Vagina (tissue), 2 donors: ENCODE results near the gene POLK. TPM values are rescaled to one million over a fixed set of nuclear protein-coding genes. Genes with fewer than 3 reads are reported as not detected.
"Not testable (repeated sequence)": the region's sequence is repeated elsewhere in the genome, so short reads cannot be mapped to it uniquely, and the experiment has no call there.

Experiments
- DNase-seq, 2 donors: peaks; one replicate each; pipeline ENCODE4 v3.0.0-alpha.2; 2017; ENCODE audit errors: extremely low spot score in 2 of 2
- H3K27ac ChIP-seq: fragments of 200-600 bp; sonication (generic); one replicate; pipeline ENCODE4 v1.5.1; 2019
- H3K27me3 ChIP-seq: fragments of 200-600 bp; sonication (generic); one replicate; pipeline ENCODE4 v1.5.1; 2019
- H3K36me3 ChIP-seq, 2 donors: fragments of 200-600 bp; sonication (generic); one replicate each; pipeline ENCODE4 v1.5.1; 2017 to 2019
- H3K4me1 ChIP-seq: fragments of 200-600 bp; sonication (generic); one replicate; pipeline ENCODE4 v1.5.1; 2019
- H3K4me3 ChIP-seq, 2 donors: fragments of 200-600 bp; sonication (generic); 1 replicate in 1 of 2; 2 replicates in 1 of 2; pipeline ENCODE4 v1.5.1; 2016 to 2019
- H3K9me3 ChIP-seq: fragments of 200-600 bp; sonication (generic); one replicate; pipeline ENCODE4 v1.5.1; 2019
- POLR2A ChIP-seq, 2 donors: fragments of 450-650 bp; IDR thresholded peaks; one replicate each; pipeline ENCODE4 v1.6.1; 2017; ENCODE audit warnings: antibody characterized with exemption in 2 of 2, mild to moderate bottlenecking in 2 of 2, moderate library complexity in 2 of 2
- POLR2AphosphoS5 ChIP-seq, 2 donors: sonication (generic); formaldehyde crosslinking; IDR thresholded peaks; one replicate each; pipeline ENCODE4 v1.9.0; 2017; ENCODE audit warnings: antibody characterized with exemption in 2 of 2, mild to moderate bottlenecking in 2 of 2, low read depth in 1 of 2; ENCODE audit not compliant: insufficient read depth in 1 of 2
- intact Hi-C: fragments of 100-400 bp; cut with DNase I; formaldehyde crosslinking; loops from one replicate; pipeline ENCODE4 v1.15.1; 2023
- total RNA-seq: library from RNA; depleted of rRNA; stranded (reverse); fragments of >200 nt; gene quantifications from one replicate; pipeline ENCODE4 v1.2.3, GENCODE V29; 2016
- TF ChIP-seq, protein P1 (sequence below), 3 experiments: fragments of 450-650 bp in 2 of 3; fragments of 200-600 bp in 1 of 3; sonication (generic) in 1 of 3; IDR thresholded peaks; one replicate each; pipeline ENCODE4 v1.5.1; 2017 to 2019; ENCODE audit warnings: antibody characterized with exemption in 3 of 3, mild to moderate bottlenecking in 2 of 3, moderate library complexity in 2 of 3

The POLK gene
- total RNA-seq, 1 donor from 2014 or later: 31.4 TPM

DNA sequence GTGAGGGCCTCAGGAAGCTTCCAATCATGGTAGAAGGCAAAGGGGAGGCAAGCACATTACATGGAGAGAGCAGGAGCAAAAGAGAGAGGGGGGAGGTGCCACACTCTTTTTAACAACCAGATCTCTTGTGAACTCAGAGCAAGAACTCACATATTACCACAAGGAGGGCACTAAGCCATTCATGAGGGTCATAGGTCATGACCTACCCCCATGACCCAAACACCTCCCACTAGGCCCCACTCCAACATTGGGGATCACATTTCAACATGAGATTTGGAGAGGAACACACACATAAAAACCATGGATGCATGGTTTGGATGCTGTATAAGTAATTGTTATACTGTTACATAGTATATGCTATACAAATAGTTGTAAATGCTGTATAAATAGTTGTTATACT, 17.5 kb downstream of the POLK start:
- H3K36me3 ChIP-seq: no peaks in the 10 kb centered on the region
- TF ChIP-seq POLR2AphosphoS5 (IDR thresholded peaks at IDR 0.05; ENCODE audit: insufficient read depth in 1 of 2, low read depth in 1 of 2): no peak
- TF ChIP-seq, protein P1, sequence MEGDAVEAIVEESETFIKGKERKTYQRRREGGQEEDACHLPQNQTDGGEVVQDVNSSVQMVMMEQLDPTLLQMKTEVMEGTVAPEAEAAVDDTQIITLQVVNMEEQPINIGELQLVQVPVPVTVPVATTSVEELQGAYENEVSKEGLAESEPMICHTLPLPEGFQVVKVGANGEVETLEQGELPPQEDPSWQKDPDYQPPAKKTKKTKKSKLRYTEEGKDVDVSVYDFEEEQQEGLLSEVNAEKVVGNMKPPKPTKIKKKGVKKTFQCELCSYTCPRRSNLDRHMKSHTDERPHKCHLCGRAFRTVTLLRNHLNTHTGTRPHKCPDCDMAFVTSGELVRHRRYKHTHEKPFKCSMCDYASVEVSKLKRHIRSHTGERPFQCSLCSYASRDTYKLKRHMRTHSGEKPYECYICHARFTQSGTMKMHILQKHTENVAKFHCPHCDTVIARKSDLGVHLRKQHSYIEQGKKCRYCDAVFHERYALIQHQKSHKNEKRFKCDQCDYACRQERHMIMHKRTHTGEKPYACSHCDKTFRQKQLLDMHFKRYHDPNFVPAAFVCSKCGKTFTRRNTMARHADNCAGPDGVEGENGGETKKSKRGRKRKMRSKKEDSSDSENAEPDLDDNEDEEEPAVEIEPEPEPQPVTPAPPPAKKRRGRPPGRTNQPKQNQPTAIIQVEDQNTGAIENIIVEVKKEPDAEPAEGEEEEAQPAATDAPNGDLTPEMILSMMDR (IDR thresholded peaks at IDR 0.05): no peak
- TF ChIP-seq POLR2A (IDR thresholded peaks at IDR 0.05): no peak
- DNase-seq: no peak
- peaks cover under 1% of the 10 kb centered on the region for H3K4me1 ChIP-seq
- no peak overlapping the region for H3K27ac ChIP-seq
- no peak overlapping the region for H3K4me3 ChIP-seq
- intact Hi-C loops: no loop called here
- no peaks in the 10 kb centered on the region for H3K9me3 ChIP-seq
- H3K27me3 ChIP-seq: no peaks in the 10 kb centered on the region

DNA sequence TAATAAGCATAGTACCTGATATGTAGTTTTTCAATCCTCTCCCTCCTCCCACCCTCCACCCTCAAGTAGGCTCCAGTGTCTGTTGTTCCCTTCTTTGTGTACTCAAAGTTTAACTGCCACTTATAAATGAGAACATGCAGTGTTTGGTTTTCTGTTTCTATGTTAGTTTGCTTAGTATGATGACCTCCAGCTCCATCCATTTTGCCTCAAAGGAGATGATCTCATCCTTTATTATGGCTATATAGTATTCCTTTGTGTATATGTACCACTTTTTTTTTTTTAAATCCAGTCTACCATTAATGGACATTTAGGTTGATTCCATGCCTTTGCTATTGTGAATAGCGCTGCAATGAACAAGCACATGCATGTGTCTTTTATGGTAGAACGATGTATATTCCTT, 20.5 kb downstream of the POLK start:
- no peak for DNase-seq
- Histone ChIP-seq H3K9me3 (no peaks in the 10 kb centered on the region), H3K4me1 (peaks cover 12% of the 10 kb centered on the region), H3K36me3 (no peaks in the 10 kb centered on the region), H3K27me3 (no peaks in the 10 kb centered on the region), H3K4me3 (no peak overlapping the region), H3K27ac (no peak overlapping the region)
- intact Hi-C loops: no loop called here
- TF ChIP-seq, protein P1 (IDR thresholded peaks at IDR 0.05): no peak
- no peak for TF ChIP-seq POLR2AphosphoS5 (IDR thresholded peaks at IDR 0.05; ENCODE audit: insufficient read depth in 1 of 2, low read depth in 1 of 2)
- no peak for TF ChIP-seq POLR2A (IDR thresholded peaks at IDR 0.05)

DNA sequence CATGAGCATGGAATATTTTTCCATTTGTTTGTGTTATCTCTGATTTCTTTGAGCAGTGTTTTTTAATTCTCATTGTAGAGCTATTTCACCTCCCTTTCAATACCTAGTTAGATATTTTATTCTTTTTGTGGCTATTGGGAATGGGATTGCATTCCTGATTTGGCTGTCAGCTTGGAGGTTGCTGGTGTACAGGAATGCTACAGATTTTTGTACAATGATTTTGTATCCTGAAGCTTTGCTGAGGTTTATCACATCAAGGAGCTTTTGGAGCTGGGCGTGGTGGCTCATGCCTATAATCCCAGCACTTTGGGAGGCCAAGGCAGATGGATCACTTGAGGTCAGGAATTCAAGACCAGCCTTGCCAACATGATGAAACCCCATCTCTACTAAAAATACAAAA, 22.0 kb downstream of the POLK start:
- intact Hi-C loops, H3K9me3 ChIP-seq, H3K27ac ChIP-seq, DNase-seq, H3K27me3 ChIP-seq, H3K36me3 ChIP-seq, H3K4me3 ChIP-seq: not testable (repeated sequence)
- H3K4me1 ChIP-seq: peaks cover 13% of the 10 kb centered on the region

DNA sequence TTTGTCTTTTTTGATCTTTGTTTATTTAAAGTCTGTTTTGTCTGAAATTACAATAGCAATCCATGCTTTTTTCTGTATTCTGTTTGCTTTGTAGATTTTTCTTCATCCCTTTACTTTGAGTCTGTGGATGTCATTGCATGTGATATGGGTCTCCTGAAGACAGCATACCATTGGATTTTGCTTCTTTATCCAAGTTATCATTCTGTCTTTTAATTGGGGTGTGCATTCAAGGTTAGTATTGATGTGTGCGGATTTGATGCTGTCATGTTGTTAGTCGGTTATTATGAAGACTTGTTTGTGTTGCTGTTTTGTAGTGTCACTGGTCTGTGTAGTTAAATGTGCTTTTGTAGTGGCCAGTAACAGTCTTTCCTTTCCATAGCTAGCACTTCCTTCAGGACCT, 23.0 kb downstream of the POLK start:
- intact Hi-C loops: no loop called here
- no peaks in the 10 kb centered on the region for H3K27me3 ChIP-seq
- H3K4me3 ChIP-seq: no peak overlapping the region
- DNase-seq: no peak
- H3K4me1 ChIP-seq: peaks cover 13% of the 10 kb centered on the region
- TF ChIP-seq, protein P1 (IDR thresholded peaks at IDR 0.05): no peak
- TF ChIP-seq POLR2A (IDR thresholded peaks at IDR 0.05): no peak
- no peak for TF ChIP-seq POLR2AphosphoS5 (IDR thresholded peaks at IDR 0.05; ENCODE audit: insufficient read depth in 1 of 2, low read depth in 1 of 2)
- H3K9me3 ChIP-seq: no peaks in the 10 kb centered on the region
- no peak overlapping the region for H3K27ac ChIP-seq
- no peaks in the 10 kb centered on the region for H3K36me3 ChIP-seq

DNA sequence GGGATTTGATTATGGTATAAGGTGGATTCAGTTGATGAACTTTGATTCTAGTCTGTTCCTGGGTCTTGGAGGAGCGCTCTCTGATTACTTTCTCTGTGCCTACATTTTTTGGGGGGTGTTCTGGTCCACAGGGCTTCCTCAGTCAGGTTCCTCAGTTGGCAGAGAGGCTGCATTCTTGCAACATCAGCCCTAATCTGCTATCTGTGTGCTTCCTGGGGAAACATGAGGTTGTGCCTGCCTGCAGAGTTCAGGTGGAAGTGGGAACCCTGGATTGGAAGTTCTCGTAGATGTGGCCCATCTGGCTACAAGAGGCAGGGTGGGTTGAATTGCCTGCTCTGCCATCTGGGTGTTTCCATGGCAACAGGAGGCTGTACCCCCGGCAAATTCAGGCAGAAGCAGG, 24.5 kb downstream of the POLK start:
- TF ChIP-seq POLR2A (IDR thresholded peaks at IDR 0.05): no peak
- TF ChIP-seq, protein P1 (IDR thresholded peaks at IDR 0.05): no peak
- no peak for TF ChIP-seq POLR2AphosphoS5 (IDR thresholded peaks at IDR 0.05; ENCODE audit: insufficient read depth in 1 of 2, low read depth in 1 of 2)
- no peak overlapping the region for H3K4me3 ChIP-seq
- no peak for DNase-seq
- H3K27ac ChIP-seq: no peak overlapping the region
- H3K9me3 ChIP-seq: no peaks in the 10 kb centered on the region
- H3K36me3 ChIP-seq: no peaks in the 10 kb centered on the region
- no peaks in the 10 kb centered on the region for H3K27me3 ChIP-seq
- peaks cover 13% of the 10 kb centered on the region for H3K4me1 ChIP-seq
- intact Hi-C loops: no loop called here
